HG02798 (cell line): ENCODE results near the gene P2RX1.
"Not testable (repeated sequence)": the region's sequence is repeated elsewhere in the genome, so short reads cannot be mapped to it uniquely, and the experiment has no call there.

ENCODE experiments used
- ATAC-seq: cut with Tn5 transposase; IDR thresholded peaks from one replicate; pipeline ENCODE4 v1.9.1; 2021; ENCODE audit warnings: mild to moderate bottlenecking; ENCODE audit not compliant: unreplicated experiment, poor library complexity

The P2RX1 gene

GRCh38 chr17:3953542-3953941, 37.3 kb upstream of the P2RX1 start:
- ATAC-seq: no peak

DNA sequence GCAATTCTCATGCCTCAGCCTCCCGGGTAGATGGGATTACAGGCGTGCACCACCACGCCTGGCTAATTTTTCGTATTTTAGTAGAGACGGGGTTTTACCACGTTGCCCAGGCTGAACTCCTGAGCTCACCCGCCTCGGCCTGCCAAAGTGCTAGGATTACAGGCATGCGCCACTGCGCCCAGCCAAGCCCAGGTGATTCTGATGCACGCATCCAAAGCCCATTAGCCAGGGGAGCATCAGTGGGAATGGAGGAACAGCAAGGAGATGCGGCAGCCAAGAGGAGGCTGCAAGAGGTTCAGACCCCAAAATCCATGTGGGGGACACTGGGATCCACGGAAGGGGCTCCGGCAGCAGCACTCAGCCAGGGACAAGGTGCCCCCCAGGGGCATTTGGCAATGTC, 35.9 kb upstream of the P2RX1 start:
- no peak for ATAC-seq

GRCh38 chr17:3951420-3951819, 35.2 kb upstream of the P2RX1 start:
- no peak for ATAC-seq

GRCh38 chr17:3951003-3951402, 34.7 kb upstream of the P2RX1 start:
- ATAC-seq: no peak

DNA sequence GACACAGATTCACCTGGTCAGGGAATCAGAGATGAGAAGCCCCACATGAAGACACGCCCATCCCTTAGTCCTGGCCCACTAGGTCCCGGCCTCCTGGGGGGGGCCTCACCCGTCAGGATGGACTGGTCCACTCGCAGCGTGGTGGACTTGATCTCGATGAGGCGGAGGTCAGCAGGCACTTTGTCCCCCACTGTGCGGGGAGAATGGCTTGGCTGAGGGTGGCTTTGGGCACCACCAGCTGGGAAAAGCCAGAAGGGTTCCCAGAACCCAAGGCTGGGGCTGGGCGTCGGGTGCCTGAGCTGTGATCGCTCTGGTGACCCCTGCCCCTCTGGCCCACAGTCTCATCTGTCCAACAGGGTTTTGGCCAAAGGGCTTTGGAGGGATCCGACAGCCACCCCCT, 34.3 kb upstream of the P2RX1 start:
- ATAC-seq: no peak

DNA sequence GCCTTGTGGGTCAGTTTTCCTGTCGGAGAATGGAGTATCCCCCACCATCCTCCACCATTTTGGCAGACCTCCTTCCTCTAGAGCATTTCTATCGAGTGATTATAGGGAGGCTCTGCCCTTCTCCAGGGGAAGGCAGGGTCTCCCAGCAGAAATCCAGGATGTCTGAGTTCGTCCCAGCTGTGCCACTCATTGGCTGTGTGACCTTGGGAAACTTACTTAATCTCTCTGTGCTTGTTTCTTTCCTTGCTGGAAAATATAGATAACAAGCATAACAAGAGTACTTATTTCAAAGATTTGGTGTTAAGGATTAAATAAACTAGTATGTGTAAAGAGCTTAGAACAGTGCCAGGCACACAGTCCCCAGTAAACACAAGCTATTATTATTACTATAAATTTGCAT, 33.2 kb upstream of the P2RX1 start:
- no peak for ATAC-seq

- not testable (repeated sequence) for ATAC-seq
Observed at GRCh38 chr17:3948551-3948950, 32.3 kb upstream of the P2RX1 start.

- ATAC-seq: no peak
Observed at GRCh38 chr17:3947318-3947810, 31.1 kb upstream of the P2RX1 start.

GRCh38 chr17:3946711-3947235, 30.5 kb upstream of the P2RX1 start:
- ATAC-seq: no peak

GRCh38 chr17:3944485-3945388, 28.5 kb upstream of the P2RX1 start:
- ATAC-seq: no peak

- no peak for ATAC-seq
Observed at GRCh38 chr17:3943240-3943891, 27.1 kb upstream of the P2RX1 start.

GRCh38 chr17:3940965-3941698, 24.9 kb upstream of the P2RX1 start:
- ATAC-seq: no peak

DNA sequence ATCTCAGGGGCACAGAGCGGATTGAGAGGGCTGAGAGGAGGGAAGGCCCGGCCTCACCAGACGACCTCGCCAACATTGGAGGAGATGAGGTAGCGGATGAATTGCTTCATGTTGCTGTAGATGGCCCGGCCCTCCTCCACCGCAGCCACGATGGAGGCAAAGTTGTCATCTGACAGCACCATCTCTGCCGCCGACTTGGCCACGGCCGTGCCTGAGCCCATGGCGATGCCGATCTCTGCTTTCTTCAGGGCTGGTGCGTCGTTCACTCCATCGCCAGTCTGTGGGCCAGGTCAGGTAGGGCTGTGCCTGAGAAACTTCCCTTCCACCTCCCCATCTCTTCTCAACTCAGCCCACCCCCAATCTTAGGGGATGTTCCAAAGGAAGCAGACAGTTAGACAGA, 21.1 kb upstream of the P2RX1 start:
- no peak for ATAC-seq

DNA sequence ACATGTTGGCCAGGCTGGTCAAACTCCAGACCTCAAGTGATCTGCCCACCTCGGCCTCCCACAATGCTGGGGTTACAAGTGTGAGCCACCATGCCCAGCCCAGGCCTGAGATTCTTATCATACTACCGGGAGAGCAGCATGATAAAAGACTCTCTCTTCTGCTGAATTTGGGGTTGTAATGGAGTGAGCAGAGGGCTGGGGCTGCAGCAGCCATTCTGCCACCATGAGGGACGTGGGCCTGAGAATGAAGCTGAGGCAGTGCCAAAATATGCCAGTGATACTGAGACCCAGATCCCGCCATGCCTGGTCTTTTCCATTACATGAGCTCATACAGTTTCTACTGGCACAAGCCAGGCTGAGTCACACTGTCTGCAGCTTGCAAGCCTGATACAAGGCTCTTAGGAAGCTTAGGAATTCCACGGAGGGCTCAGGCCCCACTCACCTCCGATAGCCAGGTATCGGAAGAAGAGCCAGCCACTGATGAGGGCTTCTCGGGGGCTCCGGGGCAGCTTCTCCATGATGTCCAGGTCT, 19.6 kb upstream of the P2RX1 start:
- no peak for ATAC-seq

DNA sequence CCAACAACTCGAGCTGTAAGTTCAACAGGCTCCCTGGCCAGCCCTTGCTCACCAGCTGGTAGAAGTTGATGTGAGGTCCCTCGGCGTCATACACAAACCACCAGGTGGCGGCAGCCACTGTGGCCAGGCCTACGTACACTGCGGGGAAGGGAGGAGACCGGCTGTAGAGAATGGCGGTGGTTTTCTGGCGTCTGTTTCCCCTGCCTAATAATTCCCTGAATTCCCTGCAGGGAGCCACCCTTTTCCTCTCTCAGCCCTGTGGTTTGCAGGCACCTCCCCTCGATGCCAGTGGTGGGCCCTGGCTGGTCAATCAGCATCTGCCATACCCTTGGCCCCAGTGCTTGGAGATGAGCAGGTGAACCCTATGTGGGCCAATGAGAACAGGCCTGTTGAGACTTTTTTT, 18.9 kb upstream of the P2RX1 start:
- no peak for ATAC-seq

GRCh38 chr17:3929764-3930163, 13.5 kb upstream of the P2RX1 start:
- ATAC-seq: no peak

GRCh38 chr17:3929181-3929580, 12.9 kb upstream of the P2RX1 start:
- no peak for ATAC-seq

DNA sequence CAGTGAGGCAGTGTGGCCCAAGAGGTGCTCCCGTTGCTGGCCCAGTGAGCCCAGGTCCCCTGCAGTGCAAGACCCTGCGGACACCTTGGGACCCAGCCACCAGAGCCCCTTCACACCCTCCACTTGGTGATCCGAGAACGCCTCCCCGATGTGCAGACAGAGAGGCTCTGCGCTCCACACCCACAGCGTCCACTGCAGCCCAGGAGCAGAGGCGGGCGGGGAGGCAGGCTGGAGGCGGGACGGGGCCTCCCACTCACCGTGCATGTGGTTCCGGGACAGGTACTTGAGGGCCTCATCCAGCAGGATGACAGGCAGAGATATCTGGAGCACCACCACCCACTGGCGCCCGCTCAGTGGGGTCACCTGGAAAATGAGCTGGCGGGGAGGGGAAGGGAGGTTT, 12.1 kb upstream of the P2RX1 start:
- ATAC-seq: no peak

- ATAC-seq: no peak
Observed at GRCh38 chr17:3927628-3928340, 11.5 kb upstream of the P2RX1 start.
